Measurements from ENCODE around the gene HOXB2. TPM values are rescaled to one million over a fixed set of nuclear protein-coding genes. Genes with fewer than 3 reads are reported as not detected.

The HOXB2 gene
- polyA plus RNA-seq, 3 donors: 38.2 to 49.0 (median 39.4) TPM

DNA sequence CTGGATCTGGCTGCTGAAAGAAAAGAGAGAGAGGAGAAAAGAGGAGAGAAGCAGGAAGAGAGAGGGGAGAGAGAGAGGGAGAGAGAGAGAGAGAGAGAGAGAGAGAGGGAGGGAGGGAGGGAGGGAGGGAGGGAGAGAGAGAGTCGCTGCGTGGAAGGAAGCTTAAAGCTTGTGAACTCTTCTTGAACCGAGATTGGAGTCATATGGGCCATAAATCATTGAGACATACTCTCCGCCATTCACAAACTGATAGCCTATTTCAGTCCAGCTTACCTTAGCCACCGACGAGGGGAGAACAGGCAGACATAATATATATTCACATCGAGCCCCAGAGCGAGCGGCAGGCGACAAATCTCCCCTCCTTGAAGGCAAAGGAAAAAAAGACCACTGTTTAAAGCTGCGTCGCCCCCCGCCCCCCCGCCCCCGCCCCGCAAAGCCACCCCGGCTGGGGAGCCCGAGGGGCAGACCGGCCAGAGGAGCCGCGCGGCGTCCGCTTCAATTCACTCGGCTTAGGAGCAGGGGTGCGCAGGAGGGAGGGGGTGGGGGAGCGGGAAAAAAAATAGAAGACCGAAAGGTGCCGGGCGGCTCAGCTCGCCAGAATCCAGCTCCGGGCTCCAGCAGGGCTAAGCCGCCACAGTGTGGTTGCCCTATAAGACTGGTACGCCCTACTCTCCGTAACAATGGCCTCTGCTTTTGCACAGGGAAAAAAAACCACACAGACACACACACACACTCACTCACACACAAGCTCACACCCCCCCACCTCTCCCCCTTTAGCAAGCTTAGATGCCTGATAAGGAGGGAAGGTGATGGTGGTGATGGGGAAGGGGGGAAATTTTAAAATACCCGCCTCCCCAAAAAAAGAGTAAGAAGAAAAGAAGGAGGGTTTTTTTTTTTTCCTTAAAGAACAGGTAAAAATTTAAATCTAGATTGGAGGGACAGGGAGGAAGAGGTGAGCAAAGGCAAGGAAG is 10.6 kb upstream of the HOXB2 start:
- DNase-seq (ENCODE audit: low read depth in 3 of 3, low spot score in 2 of 3): peak in 2 of 3 donors; percentile 91

DNA sequence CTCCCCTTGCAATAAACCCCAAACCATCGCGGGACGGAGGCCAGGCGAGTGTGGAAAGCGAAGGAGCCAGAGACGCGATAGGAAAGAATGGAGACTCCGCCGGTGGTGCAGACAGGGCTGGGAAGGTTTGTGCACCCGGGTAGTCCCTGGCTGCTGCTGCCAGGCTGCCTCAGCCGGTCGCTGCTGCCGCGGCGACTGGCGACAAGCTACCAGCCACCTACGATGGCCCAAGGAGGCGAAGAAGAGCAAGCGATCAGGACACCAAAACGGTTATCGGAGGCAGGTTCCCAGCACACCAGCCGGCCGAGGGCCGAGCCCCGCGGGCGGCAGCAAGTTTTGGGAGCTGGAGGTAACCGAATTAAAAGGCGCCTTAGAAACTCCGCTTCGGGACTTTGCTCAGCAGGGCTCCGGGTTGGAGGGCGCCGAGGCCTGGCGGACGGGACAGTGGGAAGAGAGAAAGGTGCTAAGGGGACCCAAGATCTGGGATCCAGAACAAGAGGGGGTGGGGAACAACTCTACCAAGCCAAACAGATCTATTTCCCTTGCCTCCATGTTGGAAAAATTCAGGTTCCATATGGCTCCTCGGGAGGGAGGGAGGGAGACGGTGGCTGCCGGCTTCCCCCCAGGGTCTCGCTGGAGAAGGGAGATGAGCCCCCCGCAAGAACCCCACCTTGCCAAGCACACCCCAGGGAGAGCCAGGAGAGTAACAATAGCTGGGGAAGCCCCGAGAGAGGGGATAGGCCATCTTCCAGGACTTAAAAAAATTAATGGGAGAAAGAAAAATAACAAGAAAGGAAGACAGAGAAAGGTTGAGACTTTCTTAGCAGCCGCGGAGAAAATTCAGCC is 9.7 kb upstream of the HOXB2 start:
- DNase-seq (ENCODE audit: low read depth in 3 of 3, low spot score in 2 of 3): no peak

DNA sequence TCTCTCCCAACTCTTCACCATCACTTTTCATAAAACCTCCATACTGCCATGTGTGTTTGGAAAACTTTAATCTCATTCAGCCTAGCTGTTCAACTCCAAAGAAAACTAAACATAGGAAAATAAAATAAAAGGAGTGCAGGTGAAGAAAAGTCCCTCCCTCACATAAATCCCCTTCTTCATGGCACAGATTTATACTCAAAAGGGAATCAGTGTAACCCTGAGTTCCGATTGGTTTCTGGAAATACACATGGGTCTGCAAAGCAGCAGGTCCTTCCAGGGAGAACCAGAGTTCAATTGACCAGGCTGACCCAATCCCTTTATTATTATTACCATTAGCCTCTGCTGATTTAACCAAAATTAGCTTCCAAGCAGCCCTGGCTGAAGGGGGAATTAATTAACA is 8.9 kb upstream of the HOXB2 start:
- no peak for DNase-seq (ENCODE audit: low read depth in 3 of 3, low spot score in 2 of 3)

DNA sequence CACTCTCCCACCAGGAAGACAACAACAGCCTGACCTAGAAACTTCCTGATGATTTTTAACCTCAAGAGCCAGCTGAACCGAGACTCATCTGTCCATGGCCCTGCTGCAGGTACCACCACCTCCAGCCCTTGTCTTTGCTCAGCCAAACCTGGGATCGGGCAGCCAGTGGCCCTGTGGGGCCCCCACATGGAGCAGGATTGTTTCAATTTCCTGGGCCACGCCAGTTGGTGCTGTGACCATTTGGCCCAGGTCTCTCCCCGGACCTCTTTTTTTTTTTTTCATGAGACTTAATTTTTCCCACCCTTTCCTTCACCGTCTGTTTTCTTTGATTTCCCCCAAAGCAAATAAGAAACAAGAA is 8.3 kb upstream of the HOXB2 start:
- no peak for DNase-seq (ENCODE audit: low read depth in 3 of 3, low spot score in 2 of 3)

DNA sequence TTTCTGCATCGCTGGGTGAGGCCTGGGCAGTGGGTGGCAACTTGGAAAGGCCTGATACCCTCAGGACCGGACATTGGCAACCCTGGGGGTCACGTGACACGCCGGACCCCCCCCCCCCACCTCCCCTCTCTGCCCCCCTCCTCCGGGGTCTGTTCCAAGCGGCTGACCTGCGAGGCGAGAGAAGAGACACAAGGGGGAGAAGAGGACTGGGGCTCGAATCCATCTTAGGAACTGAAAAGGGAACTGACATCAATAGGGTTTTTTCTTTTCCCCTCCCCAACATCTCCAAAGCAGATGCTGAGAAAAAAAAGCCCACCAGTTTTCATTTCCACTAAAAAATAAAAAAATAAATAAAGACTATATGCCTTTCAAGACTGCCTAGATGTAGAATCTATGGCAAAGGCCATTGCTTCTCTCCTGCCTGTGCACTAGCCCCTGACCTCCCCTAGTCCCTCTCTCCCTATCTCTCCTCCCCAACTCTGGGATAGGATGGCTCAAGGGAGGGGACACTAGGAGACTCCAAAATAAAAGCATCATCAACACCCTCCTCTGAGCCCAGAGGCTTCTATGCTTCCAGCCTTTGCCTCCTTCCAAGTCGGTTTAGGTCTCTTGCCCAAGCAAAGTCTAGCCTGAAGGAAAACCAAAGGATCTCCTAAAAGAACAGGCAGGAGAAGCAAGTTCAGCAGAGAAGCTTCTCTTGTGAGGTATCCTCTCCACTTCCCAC is 7.7 kb upstream of the HOXB2 start:
- no peak for DNase-seq (ENCODE audit: low read depth in 3 of 3, low spot score in 2 of 3)

DNA sequence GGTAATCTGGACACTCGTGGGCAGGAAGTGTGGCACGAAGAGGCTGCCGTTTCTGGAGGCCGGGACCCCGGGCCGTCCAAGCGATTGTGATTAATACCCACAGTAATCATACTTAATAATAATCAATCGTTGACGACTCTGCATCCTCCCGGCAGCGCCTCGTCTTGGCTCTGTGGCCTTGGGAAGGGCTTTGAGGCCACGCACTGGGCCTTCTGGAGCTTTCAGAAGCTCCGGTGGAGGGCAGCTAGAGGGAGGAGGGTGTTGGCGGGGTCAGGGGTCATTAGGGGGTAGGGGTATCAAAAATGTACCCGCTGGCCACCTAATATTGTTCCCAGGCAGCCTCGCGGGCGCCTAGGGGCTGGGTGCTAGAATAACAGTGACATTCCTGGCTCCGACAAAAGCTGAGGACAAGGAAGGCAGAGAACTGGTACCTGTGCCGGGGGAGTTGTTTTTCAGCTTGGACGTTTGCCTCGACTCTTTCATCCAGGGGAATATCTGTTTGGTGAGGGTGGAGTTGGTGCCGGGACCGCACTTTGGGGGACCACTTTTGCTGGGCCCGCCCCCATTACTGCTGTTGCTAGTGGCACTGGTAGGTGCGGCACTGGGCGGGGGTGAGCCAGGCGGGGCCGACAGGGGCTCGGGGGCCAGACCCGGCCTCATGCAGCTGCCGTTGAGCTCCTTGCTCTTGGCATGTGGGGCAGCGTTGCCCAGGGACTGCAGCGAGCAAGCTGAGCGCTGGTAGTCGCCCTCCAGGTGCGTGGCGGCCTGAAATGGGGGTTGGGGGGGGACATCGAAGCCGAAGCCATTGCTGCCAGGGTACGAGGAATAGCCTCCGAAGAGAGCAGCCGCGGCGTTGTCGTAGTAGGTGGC is 6.9 kb upstream of the HOXB2 start:
- DNase-seq (ENCODE audit: low read depth in 3 of 3, low spot score in 2 of 3): no peak

DNA sequence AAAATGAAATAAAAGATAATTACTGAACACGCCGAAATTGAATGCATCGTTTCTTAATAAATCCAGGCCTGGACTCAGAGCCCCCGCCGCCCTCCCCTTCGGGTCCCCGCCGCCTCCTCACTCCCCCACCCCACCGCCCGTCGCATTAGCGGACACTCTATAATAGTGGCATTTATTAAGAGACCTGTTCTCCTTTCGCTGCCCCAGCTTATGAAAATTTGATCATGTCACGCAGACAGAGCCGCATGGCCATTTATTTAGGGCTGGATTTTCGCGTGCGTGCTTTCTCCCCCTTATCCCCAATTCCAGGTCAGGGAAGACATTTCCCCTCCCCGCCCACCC is 6.3 kb upstream of the HOXB2 start:
- DNase-seq (ENCODE audit: low read depth in 3 of 3, low spot score in 2 of 3): no peak

DNA sequence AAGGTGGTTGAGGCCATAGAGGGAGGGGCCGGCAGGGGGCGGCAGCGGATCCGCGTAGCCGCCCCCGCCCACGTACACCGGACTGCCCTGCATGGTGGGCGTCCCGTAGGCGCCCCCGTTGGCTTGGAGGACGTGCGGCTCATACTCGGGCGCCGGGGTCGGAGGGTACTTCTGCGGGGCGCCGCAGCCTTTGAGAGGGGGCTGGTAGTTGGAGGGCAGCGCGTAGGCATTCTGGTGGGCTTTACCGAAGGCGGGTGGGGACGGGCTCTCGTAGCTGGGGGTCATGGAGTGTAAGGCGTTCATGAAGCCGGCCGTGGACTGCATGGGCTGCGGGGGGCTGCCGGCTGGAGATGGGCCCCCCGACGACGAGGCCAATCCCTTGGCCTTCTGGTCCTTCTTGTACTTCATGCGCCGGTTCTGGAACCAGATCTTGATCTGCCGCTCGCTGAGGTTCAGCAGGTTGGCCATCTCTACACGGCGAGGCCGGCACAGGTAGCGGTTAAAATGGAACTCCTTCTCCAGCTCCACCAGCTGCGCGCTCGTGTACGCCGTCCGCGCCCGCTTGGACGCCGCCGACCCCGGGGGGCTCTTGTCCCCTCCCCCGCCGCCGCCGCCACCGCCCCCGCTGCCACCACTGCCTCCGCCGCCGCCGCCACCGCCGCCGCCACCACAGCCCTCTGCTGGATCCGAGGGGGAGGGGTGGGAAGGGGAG is 5.7 kb upstream of the HOXB2 start:
- DNase-seq (ENCODE audit: low read depth in 3 of 3, low spot score in 2 of 3): no peak

DNA sequence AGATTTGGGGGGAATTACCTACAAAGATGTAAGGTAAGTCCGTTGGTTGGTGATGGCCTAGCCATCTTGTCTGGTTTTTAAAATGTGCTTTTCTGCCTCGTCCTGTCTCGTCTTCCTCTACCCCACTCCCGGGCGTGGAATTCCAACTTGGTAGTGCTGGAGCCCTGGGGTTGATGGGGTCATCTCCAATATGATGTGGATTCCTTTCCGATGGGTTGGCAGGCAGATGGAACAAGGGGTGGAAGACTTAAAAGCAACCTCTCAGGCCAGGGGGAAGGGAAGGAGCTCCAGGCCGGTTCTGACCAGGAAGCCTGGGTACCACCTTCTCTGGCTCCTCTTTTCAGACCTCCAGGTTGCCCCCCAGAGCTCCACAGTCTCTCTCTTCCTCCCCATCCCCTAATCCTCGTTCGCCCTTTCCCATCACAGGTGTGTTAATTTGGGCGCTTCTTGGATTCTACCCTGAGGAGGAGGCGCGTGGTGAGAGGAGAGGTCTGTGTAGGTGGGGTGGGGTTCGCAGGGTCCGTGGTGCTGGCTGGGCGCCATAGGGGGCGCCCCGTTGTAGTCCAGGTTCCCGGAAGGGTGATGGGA is 5.1 kb upstream of the HOXB2 start:
- DNase-seq (ENCODE audit: low read depth in 3 of 3, low spot score in 2 of 3): no peak

DNA sequence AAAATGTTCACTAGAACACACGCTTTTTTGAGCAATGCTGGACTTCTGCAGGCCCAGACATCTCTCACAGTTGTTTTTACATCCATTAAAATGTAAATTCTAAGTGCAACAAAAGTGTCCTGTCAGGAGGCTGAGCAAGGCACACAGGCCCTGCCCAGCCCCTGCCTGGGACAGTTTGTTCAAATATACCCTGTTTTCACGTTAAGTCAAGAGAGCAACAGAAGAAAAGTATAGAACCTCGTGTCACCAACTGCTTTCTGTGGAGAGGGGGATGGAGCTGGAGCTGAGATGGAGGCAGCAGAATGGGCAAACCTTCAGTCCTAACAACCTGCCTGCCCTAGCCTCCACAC is 4.3 kb upstream of the HOXB2 start:
- DNase-seq (ENCODE audit: low read depth in 3 of 3, low spot score in 2 of 3): no peak

DNA sequence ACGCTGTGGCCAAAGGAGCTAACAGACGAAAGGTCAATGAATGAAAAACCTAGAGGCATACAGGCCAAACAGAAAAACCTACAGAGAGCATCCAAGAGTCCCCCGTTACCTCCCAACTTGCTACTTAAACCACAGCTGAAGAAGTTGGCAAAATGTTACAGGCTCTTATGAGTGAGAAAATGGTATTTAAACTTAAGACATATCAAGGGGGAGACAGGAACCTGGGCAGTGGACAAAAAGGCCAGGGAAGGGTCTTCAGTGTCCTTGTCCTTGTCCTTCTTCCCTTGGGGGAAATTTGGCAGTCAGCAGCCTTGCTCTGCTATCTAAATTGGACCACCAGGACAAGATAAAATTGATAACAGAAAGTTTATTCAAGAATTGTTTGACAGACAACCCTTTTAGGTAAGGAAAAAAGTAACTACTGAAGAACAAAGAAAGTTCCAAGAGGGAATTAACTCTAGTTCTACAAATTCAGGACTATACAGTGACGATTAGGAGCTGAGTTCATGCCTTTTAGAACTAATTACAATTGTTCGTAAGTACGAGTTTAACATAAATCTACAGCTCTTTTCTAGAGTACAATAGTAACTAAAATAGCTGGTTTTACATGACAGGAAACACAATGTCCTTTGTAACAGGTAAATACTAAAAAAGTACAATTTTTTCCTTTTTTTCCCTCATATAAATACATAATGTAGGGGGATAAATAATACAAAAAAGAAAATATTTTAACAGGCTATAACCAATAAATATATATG is 3.8 kb upstream of the HOXB2 start:
- no peak for DNase-seq (ENCODE audit: low read depth in 3 of 3, low spot score in 2 of 3)

DNA sequence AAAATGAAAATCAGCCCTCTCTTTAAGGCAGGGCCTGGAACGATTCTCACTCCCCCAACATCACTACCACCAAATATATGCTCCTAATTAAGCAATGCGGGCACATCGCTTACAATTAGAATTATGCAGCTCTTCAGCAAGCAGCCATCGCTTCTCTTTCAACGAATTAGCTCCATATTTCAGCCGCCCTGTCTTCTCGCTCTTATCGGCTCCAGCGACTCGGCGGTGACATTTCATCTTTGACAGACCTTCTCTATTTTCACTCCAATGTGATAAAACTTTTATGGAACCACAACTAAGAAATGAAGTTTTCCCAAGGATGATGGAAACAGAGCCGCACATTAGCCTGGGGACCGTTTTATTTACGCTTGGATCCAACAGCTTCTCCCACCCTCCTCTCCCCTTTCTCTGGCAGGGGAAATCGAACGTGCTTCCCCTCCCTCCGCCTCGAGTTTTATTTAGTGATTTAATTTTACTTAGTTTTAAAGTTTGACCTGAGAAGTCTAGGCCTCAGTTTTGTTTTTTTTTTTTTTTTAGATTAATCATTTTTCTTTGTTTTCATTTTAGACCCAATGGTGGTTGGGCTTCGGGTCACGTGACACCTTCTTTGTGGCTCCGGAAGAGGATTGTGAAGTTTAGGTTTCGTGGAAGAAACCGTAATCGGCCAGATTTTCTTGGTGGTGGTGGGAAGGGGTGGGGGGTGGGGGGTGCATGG is 3.1 kb upstream of the HOXB2 start:
- no peak for DNase-seq (ENCODE audit: low read depth in 3 of 3, low spot score in 2 of 3)

DNA sequence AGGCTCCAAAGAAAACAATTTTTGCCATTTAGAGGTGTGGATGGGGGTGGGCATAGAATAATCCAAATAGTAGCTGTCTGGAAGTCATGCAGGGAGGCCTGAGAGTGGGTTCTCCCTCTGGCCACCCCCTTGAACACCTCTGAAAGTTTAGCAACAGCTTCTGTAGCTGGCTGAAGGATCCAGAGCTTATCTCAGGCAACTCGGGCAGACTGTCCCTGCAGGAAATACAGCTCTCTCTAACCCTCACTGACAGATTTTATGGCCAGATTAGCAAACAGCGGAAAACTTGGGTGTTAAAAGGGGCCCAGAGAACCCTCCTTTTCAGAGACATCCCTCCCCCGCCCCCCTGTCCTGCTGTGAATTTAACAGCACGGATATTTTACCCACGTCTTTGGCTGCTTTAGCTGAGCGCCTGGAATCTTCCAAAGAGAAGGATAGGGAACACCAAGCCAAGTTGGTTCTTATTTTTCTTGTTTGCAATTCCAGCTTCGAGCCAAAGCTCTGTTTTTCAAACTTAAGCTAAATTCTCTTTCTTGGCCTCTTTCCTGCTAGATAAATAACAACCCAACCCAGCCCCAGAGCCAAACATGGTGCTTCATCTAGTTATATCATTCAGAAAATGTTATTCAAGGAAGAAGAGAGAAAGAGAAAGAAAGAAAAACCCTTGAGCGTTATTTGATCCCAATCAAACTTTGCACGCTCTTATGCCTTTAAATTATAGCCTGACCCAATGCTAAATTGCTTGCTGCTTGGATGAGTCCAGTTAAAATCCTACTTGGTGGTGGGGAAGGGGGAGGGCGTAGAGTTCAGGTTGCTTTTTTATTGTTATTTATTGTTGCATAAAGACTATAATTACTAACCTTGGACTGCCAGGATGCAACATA is 2.3 kb upstream of the HOXB2 start:
- no peak for DNase-seq (ENCODE audit: low read depth in 3 of 3, low spot score in 2 of 3)

DNA sequence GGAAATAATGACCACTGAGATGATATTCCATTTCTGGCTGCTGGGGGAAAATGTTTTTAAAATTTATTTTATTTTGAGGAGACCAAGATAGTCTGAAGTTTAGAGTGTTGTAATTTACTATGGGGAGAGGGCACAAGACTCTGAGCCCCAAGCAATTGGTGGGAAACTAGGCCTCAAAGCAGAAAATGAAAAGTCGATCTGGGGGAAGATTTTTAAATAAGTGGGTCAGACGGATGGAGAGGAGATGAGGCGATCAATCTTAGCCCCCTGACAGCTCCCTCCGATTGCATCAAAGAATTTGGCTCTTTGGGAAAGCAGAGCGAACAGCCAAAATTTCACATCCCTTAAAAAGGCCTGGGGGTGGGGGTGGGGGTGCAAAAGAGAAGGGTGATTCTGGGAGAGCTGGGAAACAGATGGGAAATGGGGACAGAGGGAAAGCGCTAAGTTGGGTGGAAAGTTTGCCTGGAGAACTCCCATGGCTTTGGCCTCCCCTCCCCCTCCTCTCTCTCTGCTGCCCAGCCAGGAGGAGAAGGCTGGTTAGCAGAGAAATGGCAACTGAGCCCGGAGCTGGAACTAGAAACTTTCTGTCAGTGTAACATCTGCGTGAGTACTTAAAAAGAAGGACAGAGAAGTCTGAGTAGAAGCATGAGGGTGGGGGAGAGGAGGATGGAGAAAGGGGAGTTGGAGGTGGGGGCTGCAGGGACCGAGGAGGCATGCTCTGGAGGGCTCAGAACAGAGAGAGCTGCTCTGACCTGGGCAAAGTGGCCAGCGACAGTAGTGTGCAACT is 1.4 kb upstream of the HOXB2 start:
- DNase-seq (ENCODE audit: low read depth in 3 of 3, low spot score in 2 of 3): no peak

DNA sequence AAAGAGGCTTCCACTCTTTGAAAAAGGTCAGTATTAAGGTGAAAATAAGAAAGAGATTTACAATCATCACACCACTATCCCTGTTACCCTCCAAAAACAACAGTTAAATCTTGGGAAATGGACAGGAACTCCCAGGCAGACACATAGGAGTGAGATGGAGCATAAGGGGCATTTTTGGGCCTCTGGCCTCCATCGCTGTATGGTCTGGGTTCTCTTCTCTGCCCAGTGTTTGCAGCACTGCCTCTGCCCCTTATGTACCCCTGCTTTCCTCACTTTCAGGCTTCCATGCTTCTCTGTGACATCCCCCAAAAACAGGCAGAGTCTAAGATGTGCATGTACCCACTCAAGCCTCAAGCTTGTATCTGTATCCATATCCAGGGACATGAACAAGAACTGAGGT is 630 bp upstream of the HOXB2 start:
- no peak for DNase-seq (ENCODE audit: low read depth in 3 of 3, low spot score in 2 of 3)

DNA sequence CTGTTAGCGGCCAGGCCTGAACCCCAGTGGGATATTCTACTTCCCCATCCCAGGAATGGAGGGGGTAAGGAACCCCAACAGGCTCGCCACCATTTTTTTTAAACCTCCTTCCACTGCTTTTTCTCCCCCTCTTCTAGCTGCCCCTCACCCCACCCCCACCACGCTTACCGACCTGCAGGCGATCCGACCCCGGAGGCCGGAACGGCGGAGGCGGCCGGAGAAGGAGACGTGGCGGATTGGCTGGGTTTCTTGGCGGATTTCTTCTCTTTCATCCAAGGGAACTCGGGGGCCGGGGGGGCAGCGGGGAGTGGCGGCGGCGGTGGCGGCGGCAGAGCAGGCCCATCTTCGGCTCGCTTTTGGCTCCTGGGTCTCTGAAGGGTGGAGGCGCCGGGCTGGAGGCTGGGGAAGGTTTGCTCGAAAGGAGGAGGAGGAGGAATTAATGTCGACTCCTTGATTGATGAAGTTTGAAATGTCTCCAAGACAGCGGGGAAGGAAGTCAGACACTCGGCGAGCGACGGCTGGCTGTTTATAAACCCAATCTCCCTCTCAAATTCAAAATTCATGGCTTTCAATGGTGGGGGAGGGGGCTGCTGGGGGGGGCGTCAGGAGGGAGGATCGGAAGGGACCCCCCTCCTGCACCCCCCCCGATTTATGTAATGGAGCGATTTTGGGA is 424 bp downstream of the HOXB2 start:
- DNase-seq (ENCODE audit: low read depth in 3 of 3, low spot score in 2 of 3): no peak

Measured in right renal cortex interstitium (tissue), 3 donors.